B cell (primary cell): Measurements from ENCODE around the gene RAB31. TPM values are rescaled to one million over a fixed set of nuclear protein-coding genes. Genes with fewer than 3 reads are reported as not detected.

Source experiments
- ATAC-seq: fragments of 200-7000 bp; cut with Tn5 transposase; one replicate; pipeline ENCODE4 v1.10.0; 2021; ENCODE audit warnings: low read depth, mild to moderate bottlenecking, moderate number of reproducible peaks, moderate library complexity
- CTCF ChIA-PET: fragments of 350-600 bp; sonication (Branson Sonifier 250); formaldehyde crosslinking; loops from one replicate; lab custom pipeline; 2021; ENCODE audit warnings: antibody characterized with exemption, inconsistent platforms; lab: Charles Lee
- POLR2A ChIA-PET: fragments of 350-600 bp; sonication (Branson Sonifier 250); formaldehyde crosslinking; loops from one replicate; lab custom pipeline; 2021; ENCODE audit warnings: antibody characterized with exemption; lab: Charles Lee
- DNase-seq: peaks from one replicate; pipeline ENCODE4 v3.0.0; 2013
- H2AFZ ChIP-seq: 2 replicates; pipeline ENCODE4 v1.6.1; 2012; ENCODE audit warnings: mild to moderate bottlenecking, low read depth, low read length; ENCODE audit not compliant: insufficient read depth, poor library complexity, severe bottlenecking
- H3K27ac ChIP-seq, 2 donors: 1 replicate in 1 of 2; 2 replicates in 1 of 2; pipeline ENCODE4 v1.5.1; 2012 to 2013; ENCODE audit warnings: low read length in 2 of 2, mild to moderate bottlenecking in 2 of 2, moderate library complexity in 1 of 2
- H3K27me3 ChIP-seq, 4 experiments: fragments of 200-600 bp in 1 of 4; sonication (generic) in 1 of 4; replicated peaks in 1 of 4; 1 replicate in 2 of 4; 2 replicates in 2 of 4; pipeline versions ENCODE4 v1.6.1 to v1.7.0; 2013 to 2016; ENCODE audit warnings: low read length in 3 of 4, mild to moderate bottlenecking in 2 of 4, mixed read lengths in 1 of 4, moderate library complexity in 1 of 4; ENCODE audit not compliant: insufficient read depth in 4 of 4, control insufficient read depth in 3 of 4; ENCODE audit errors: control extremely low read depth in 1 of 4
- H3K36me3 ChIP-seq, 2 experiments: replicated peaks in 1 of 2; 1 replicate in 1 of 2; 2 replicates in 1 of 2; pipeline versions ENCODE4 v1.6.1 to v1.7.1; 2013; ENCODE audit warnings: low read length in 1 of 2; ENCODE audit not compliant: insufficient read depth in 2 of 2, control insufficient read depth in 1 of 2; ENCODE audit errors: control extremely low read depth in 1 of 2, extremely low read depth in 1 of 2
- H3K4me1 ChIP-seq, 2 donors: fragments of 200-600 bp in 1 of 2; sonication (generic) in 1 of 2; 1 replicate in 1 of 2; 2 replicates in 1 of 2; pipeline versions ENCODE4 v1.5.1 to v1.6.1; 2013 to 2017; ENCODE audit warnings: low read length in 2 of 2; ENCODE audit not compliant: control insufficient read depth in 2 of 2, insufficient read depth in 2 of 2
- H3K4me2 ChIP-seq: replicated peaks from 2 replicates; pipeline ENCODE3; 2012; ENCODE audit warnings: mild to moderate bottlenecking, low read depth, low read length; ENCODE audit not compliant: poor library complexity, severe bottlenecking
- H3K4me3 ChIP-seq, 5 experiments: fragments of 200-600 bp in 1 of 5; sonication (generic) in 1 of 5; 1 replicate in 3 of 5; 2 replicates in 2 of 5; pipeline versions ENCODE4 v1.5.1 to v1.7.0; 2011 to 2016; ENCODE audit warnings: low read length in 4 of 5, mild to moderate bottlenecking in 4 of 5, low read depth in 2 of 5, control low read depth in 1 of 5, moderate library complexity in 1 of 5; ENCODE audit not compliant: insufficient read depth in 1 of 5; ENCODE audit errors: control extremely low read depth in 1 of 5, extremely low read depth in 1 of 5
- H3K79me2 ChIP-seq: fragments of 200-600 bp; sonication (generic); one replicate; pipeline ENCODE4 v1.6.0; 2016; ENCODE audit warnings: low read length; ENCODE audit not compliant: control insufficient read depth, insufficient read depth
- H3K9ac ChIP-seq: fragments of 200-600 bp; sonication (generic); 2 replicates; pipeline ENCODE4 v1.6.1; 2017; ENCODE audit warnings: mild to moderate bottlenecking, low read length, moderate library complexity
- H3K9me3 ChIP-seq, 3 donors: one replicate each; pipeline versions ENCODE4 v1.6.1 to v1.7.1; 2013; ENCODE audit warnings: low read length in 2 of 3; ENCODE audit not compliant: control insufficient read depth in 2 of 3, insufficient read depth in 1 of 3; ENCODE audit errors: control extremely low read depth in 1 of 3
- H4K20me1 ChIP-seq: 2 replicates; pipeline ENCODE4 v1.6.0; 2012; ENCODE audit warnings: mild to moderate bottlenecking, low read length; ENCODE audit not compliant: insufficient read depth, control insufficient read depth, poor library complexity, severe bottlenecking
- H3K27ac Mint-ChIP-seq: one replicate; pipeline ENCODE4 v1.8.0; 2021; ENCODE audit warnings: mixed read lengths
- H3K27me3 Mint-ChIP-seq: one replicate; pipeline ENCODE4 v1.8.0; 2021; ENCODE audit warnings: mixed read lengths
- H3K4me1 Mint-ChIP-seq: one replicate; pipeline ENCODE4 v1.8.0; 2021; ENCODE audit warnings: mixed read lengths
- H3K4me3 Mint-ChIP-seq: one replicate; pipeline ENCODE4 v1.8.0; 2021; ENCODE audit warnings: mixed read lengths
- H3K9me3 Mint-ChIP-seq: one replicate; pipeline ENCODE4 v1.8.0; 2022; ENCODE audit warnings: mixed read lengths; ENCODE audit not compliant: insufficient read depth
- CTCF ChIP-seq: fragments of 200-600 bp; IDR thresholded peaks from one replicate; pipeline ENCODE4 v1.8.0; 2022; ENCODE audit warnings: antibody characterized with exemption, mild to moderate bottlenecking
- EZH2 ChIP-seq: IDR thresholded peaks from 2 replicates; pipeline ENCODE4 v1.6.1; 2012; ENCODE audit warnings: borderline replicate concordance, low read depth, mild to moderate bottlenecking, moderate library complexity, low read length; ENCODE audit not compliant: insufficient read depth, poor library complexity, severe bottlenecking
- WGBS: methylation state at CpG from one replicate; pipeline ENCODE4 v1.1.5; 2013; ENCODE audit warnings: missing lambda C conversion rate; ENCODE audit not compliant: insufficient coverage; 5-methylcytosine and 5-hydroxymethylcytosine counted together
- intact Hi-C: fragments of 100-400 bp; cut with micrococcal nuclease; formaldehyde crosslinking; loops from one replicate; pipeline ENCODE4 v1.10.0; 2022
- polyA plus RNA-seq: library from polyadenylated mRNA; depleted of rRNA; stranded (reverse); fragments of >200 nt; gene quantifications from 2 replicates; pipeline ENCODE4 v1.2.3, GENCODE V29; 2012
- total RNA-seq, 2 donors: library from RNA; stranded (reverse); fragments of 120-200 nt in 1 of 2; gene quantifications; 1 replicate in 1 of 2; 2 replicates in 1 of 2; pipeline versions ENCODE4 v1.2.3 to v1.2.4, GENCODE V29; 2013 to 2022

Gene RAB31
- total and polyA plus RNA-seq, 2 donors (not counting 1 experiment from before 2014, with no cell fraction given) = 15.5 to 44.6 TPM

DNA sequence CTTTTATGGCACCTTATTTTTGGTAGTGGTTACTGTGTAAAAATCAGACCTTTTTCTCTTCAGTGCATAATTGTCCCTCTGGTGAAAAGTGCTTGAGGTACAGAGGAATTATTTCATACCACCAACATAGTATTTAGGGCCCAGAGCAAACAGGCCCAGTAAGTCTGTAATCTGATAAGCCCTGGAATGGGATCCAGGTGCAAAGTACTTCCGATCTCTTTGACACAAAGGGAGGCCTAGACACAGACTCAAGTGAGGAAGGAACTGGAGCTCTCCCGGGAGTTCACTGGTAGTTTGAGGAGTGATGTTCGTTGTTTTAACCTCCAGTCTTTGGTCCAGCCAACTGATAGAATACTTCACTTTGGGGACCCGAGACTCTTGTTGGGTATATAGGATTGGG is 57.4 kb downstream of the RAB31 start:
- Mint-ChIP-seq H3K9me3 (peaks cover 5% of the 10 kb centered on the region), H3K4me3 (no peak overlapping the region), H3K27me3 (no peaks in the 10 kb centered on the region), H3K4me1 (peaks cover 16% of the 10 kb centered on the region), H3K27ac (no peak overlapping the region)
- H3K36me3 ChIP-seq = peaks cover 0 to 7% of the 10 kb centered on the region in 2 experiments
- ChIA-PET CTCF (interaction anchor here (1.1 kb wide), 1 partner anchor 55 kb away, joined by 3 read pairs; no protein-coding TSS in a partner anchor), POLR2A (no interaction called here)
- H3K9me3 ChIP-seq = peaks cover 0 to 7% (median 0%) of the 10 kb centered on the region in 3 donors
- H3K4me3 ChIP-seq = no peak overlapping the region
- H3K4me2 ChIP-seq = no peak overlapping the region
- H3K27ac ChIP-seq = no peak overlapping the region
- H3K79me2 ChIP-seq = peaks cover 3% of the 10 kb centered on the region
- H3K9ac ChIP-seq = no peak overlapping the region
- WGBS = 73% methylated on average over 3 of the region's 4 CpGs
- DNase-seq (no peak), ATAC-seq (no peak)
- intact Hi-C loops = no loop called here
- TF ChIP-seq CTCF (no peak), EZH2 (no peak)
- no peaks in the 10 kb centered on the region for H4K20me1 ChIP-seq
- H3K27me3 ChIP-seq = no peaks in the 10 kb centered on the region
- H3K4me1 ChIP-seq = no peaks in the 10 kb centered on the region
- H2AFZ ChIP-seq = no peak overlapping the region

DNA sequence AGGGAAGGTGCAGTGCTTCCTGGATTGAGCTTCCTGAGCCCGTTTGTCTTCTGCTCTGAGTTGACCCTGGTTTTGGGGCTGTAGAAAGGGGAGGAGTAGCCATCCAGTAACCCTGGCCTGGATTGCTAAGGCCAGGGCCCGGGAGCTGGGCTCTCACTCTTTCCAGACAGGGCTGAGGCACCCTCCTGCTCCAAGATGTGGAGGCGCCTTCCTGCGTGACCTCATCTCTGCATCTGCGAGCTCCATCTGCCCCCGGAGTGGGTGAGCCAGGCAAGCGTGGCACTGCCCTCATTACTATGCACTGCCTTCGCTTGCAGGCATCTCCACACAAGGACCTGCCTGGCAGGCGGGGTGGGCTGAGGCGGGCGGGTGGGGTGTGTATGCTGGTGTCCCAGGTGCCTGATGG is 58.0 kb downstream of the RAB31 start:
- ATAC-seq (no peak), DNase-seq (no peak)
- Mint-ChIP-seq H3K4me1 (peaks cover 18% of the 10 kb centered on the region), H3K27ac (no peak overlapping the region), H3K9me3 (peaks cover 5% of the 10 kb centered on the region), H3K4me3 (no peak overlapping the region), H3K27me3 (no peaks in the 10 kb centered on the region)
- H3K4me2 ChIP-seq = no peak overlapping the region
- H3K4me1 ChIP-seq = peaks cover 0 to 4% of the 10 kb centered on the region in 2 donors
- no peak overlapping the region for H3K9ac ChIP-seq
- H3K27me3 ChIP-seq = no peaks in the 10 kb centered on the region
- no peaks in the 10 kb centered on the region for H4K20me1 ChIP-seq
- peaks cover 0 to 6% of the 10 kb centered on the region in 2 experiments for H3K36me3 ChIP-seq
- H3K4me3 ChIP-seq = no peak overlapping the region
- TF ChIP-seq EZH2 (no peak), CTCF (no peak)
- H3K27ac ChIP-seq = no peak overlapping the region
- ChIA-PET POLR2A (no interaction called here), CTCF (no interaction called here)
- WGBS = 76% methylated on average over 6 of the region's 11 CpGs
- H3K9me3 ChIP-seq = peaks cover 0 to 7% (median 0%) of the 10 kb centered on the region in 3 donors
- H2AFZ ChIP-seq = no peak overlapping the region
- intact Hi-C loops = no loop called here
- H3K79me2 ChIP-seq = peaks cover 3% of the 10 kb centered on the region
